ENCODE data around the gene EDIL3.

EDIL3 gene

DNA sequence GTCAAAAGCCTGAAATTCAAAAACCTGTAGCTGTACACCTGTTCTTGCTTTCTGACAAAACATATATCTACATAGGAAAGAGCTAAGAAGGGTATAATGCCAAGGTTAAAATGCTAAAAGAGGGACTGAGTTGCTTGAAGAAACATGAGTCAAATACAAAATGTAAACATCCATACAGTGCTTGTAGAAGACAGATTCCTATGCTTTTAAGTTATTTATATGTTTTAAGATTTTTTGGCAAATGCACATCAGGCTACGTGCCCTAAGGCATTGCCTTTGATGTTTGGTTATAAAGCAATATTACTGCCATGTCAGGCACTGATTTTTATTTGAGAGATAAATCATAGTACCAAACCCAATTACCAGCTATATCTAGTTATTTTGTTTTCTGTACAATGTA, 269.0 kb downstream of the EDIL3 start:
- Histone ChIP-seq H3F3A (ENCODE audit: insufficient read depth, low read length) (no peaks in the 10 kb centered on the region), H3K27ac (ENCODE audit: low read length) (no peak overlapping the region), H3K9ac (ENCODE audit: low read length) (no peak overlapping the region), H4K20me1 (ENCODE audit: insufficient read depth, low read length) (no peaks in the 10 kb centered on the region), H3K9me3 (replicated peaks; ENCODE audit: insufficient read depth, low read length) (no peaks in the 10 kb centered on the region), H3K4me3 (ENCODE audit: low read length) (no peak overlapping the region), H2AFZ (ENCODE audit: low read length) (no peak overlapping the region), H3K9me2 (replicated peaks; ENCODE audit: insufficient read depth, low read length) (no peaks in the 10 kb centered on the region), H3K79me2 (ENCODE audit: low read length) (no peaks in the 10 kb centered on the region), H3K4me1 (ENCODE audit: low read length) (no peaks in the 10 kb centered on the region), H3K36me3 (replicated peaks; ENCODE audit: insufficient read depth, low read length) (no peaks in the 10 kb centered on the region), H3K27me3 (replicated peaks; ENCODE audit: insufficient read depth, low read length) (no peaks in the 10 kb centered on the region), H3K4me2 (ENCODE audit: low read depth, low read length) (no peak overlapping the region)
- no peak for DNase-seq
- no peak for TF ChIP-seq EZH2phosphoT487 (IDR thresholded peaks at IDR 0.05; ENCODE audit: low read length)
- TF ChIP-seq EZH2 (optimal IDR thresholded peaks at IDR 0.05; ENCODE audit: low read depth, low read length) = no peak
- TF ChIP-seq, protein P1, sequence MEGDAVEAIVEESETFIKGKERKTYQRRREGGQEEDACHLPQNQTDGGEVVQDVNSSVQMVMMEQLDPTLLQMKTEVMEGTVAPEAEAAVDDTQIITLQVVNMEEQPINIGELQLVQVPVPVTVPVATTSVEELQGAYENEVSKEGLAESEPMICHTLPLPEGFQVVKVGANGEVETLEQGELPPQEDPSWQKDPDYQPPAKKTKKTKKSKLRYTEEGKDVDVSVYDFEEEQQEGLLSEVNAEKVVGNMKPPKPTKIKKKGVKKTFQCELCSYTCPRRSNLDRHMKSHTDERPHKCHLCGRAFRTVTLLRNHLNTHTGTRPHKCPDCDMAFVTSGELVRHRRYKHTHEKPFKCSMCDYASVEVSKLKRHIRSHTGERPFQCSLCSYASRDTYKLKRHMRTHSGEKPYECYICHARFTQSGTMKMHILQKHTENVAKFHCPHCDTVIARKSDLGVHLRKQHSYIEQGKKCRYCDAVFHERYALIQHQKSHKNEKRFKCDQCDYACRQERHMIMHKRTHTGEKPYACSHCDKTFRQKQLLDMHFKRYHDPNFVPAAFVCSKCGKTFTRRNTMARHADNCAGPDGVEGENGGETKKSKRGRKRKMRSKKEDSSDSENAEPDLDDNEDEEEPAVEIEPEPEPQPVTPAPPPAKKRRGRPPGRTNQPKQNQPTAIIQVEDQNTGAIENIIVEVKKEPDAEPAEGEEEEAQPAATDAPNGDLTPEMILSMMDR (IDR thresholded peaks at IDR 0.05; ENCODE audit: low read length) = no peak

DNA sequence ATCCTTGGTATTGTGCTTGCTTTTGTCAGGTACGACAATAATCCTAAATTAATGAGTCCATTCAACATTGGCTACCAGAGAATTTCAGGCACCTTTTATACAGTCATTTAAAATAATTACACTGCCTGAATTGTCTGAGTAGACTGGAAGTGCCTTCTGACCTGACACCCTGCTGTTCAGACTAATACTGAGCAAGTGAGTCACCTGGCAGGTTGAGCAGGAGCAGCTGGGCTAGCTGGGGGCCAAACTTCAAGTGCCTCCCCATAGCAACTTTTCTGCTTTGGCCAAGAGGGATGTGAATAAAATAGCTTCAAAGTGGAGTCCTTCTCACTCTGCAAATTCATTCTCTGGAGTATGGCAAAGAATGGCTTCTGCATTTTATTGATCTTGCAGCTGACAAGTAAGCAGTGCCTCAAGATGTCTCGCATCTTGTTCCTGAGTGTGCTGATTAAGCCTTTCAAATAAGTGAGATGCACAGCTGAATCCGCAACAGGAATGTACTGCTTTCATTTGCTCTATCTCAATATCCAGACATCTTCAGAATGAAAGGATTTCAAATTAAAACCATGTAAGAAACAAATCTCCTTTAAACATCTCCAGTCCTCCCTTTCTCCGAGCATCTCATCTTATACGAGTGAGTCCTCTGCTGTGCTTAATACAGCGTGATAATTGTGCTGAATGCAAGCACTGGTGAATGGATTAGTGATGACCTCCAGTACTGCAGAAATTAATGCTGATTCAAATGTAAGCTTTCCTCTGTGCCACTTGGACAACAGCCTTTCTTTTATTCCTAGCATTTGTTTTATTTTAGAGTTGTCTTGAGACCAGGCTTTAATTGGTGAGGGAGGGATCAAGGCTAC, 271.2 kb downstream of the EDIL3 start:
- Histone ChIP-seq H3K9me3 (replicated peaks; ENCODE audit: insufficient read depth, low read length) (no peaks in the 10 kb centered on the region), H3F3A (ENCODE audit: insufficient read depth, low read length) (no peaks in the 10 kb centered on the region), H3K9me2 (replicated peaks; ENCODE audit: insufficient read depth, low read length) (no peaks in the 10 kb centered on the region), H3K4me3 (ENCODE audit: low read length) (no peak overlapping the region), H3K9ac (ENCODE audit: low read length) (no peak overlapping the region), H3K4me2 (ENCODE audit: low read depth, low read length) (no peak overlapping the region), H3K4me1 (ENCODE audit: low read length) (no peaks in the 10 kb centered on the region), H2AFZ (ENCODE audit: low read length) (no peak overlapping the region), H3K36me3 (replicated peaks; ENCODE audit: insufficient read depth, low read length) (no peaks in the 10 kb centered on the region), H3K79me2 (ENCODE audit: low read length) (no peaks in the 10 kb centered on the region), H4K20me1 (ENCODE audit: insufficient read depth, low read length) (no peaks in the 10 kb centered on the region), H3K27me3 (replicated peaks; ENCODE audit: insufficient read depth, low read length) (no peaks in the 10 kb centered on the region), H3K27ac (ENCODE audit: low read length) (no peak overlapping the region)
- no peak for DNase-seq
- TF ChIP-seq EZH2 (optimal IDR thresholded peaks at IDR 0.05; ENCODE audit: low read depth, low read length) = no peak

- H3K27ac ChIP-seq (ENCODE audit: low read length) = no peak overlapping the region
- H3K36me3 ChIP-seq (replicated peaks; ENCODE audit: insufficient read depth, low read length) = no peaks in the 10 kb centered on the region
- no peak overlapping the region for H3K9ac ChIP-seq (ENCODE audit: low read length)
- TF ChIP-seq EZH2phosphoT487 (IDR thresholded peaks at IDR 0.05; ENCODE audit: low read length) (no peak), EZH2 (optimal IDR thresholded peaks at IDR 0.05; ENCODE audit: low read depth, low read length) (no peak)
- TF ChIP-seq, protein P1 (IDR thresholded peaks at IDR 0.05; ENCODE audit: low read length) = no peak
- no peaks in the 10 kb centered on the region for H3K27me3 ChIP-seq (replicated peaks; ENCODE audit: insufficient read depth, low read length)
- H3K4me1 ChIP-seq (ENCODE audit: low read length) = no peaks in the 10 kb centered on the region
- no peak overlapping the region for H3K4me2 ChIP-seq (ENCODE audit: low read depth, low read length)
- no peak for DNase-seq
- H3F3A ChIP-seq (ENCODE audit: insufficient read depth, low read length) = no peaks in the 10 kb centered on the region
- H3K9me3 ChIP-seq (replicated peaks; ENCODE audit: insufficient read depth, low read length) = no peaks in the 10 kb centered on the region
- H3K4me3 ChIP-seq (ENCODE audit: low read length) = no peak overlapping the region
- H4K20me1 ChIP-seq (ENCODE audit: insufficient read depth, low read length) = no peaks in the 10 kb centered on the region
- H2AFZ ChIP-seq (ENCODE audit: low read length) = no peak overlapping the region
- H3K9me2 ChIP-seq (replicated peaks; ENCODE audit: insufficient read depth, low read length) = no peaks in the 10 kb centered on the region
- no peaks in the 10 kb centered on the region for H3K79me2 ChIP-seq (ENCODE audit: low read length)
These were observed 291.9 kb downstream of the EDIL3 start for GRCh38 chr5:84092738-84093137.
